Colonic mucosa (tissue), 4 donors: ENCODE measurements around the gene FMO1. TPM values are rescaled to one million over a fixed set of nuclear protein-coding genes. Genes with fewer than 3 reads are reported as not detected.

ENCODE experiments used
- DNase-seq: peaks from one replicate; pipeline ENCODE4 v3.0.0-alpha.2; 2020
- H3K27ac ChIP-seq: fragments of 200-600 bp; one replicate; pipeline ENCODE4 v1.8.0; 2021
- H3K27me3 ChIP-seq: fragments of 200-600 bp; one replicate; pipeline ENCODE4 v1.8.0; 2021
- H3K36me3 ChIP-seq: fragments of 200-600 bp; one replicate; pipeline ENCODE4 v1.8.0; 2021
- H3K4me1 ChIP-seq: fragments of 200-600 bp; one replicate; pipeline ENCODE4 v1.8.0; 2021; ENCODE audit warnings: mild to moderate bottlenecking
- H3K4me3 ChIP-seq: fragments of 200-600 bp; one replicate; pipeline ENCODE4 v1.8.0; 2021
- H3K9ac ChIP-seq, 2 donors: one replicate each; pipeline ENCODE4 v1.7.0; 2013; ENCODE audit warnings: control low read depth in 2 of 2, low read depth in 2 of 2, low read length in 2 of 2
- H3K9me3 ChIP-seq: fragments of 200-600 bp; one replicate; pipeline ENCODE4 v1.8.0; 2021
- CTCF ChIP-seq: fragments of 200-600 bp; IDR thresholded peaks from one replicate; pipeline ENCODE4 v1.8.0; 2022; ENCODE audit warnings: antibody characterized with exemption, mild to moderate bottlenecking
- intact Hi-C: fragments of 100-400 bp; cut with DNase I; formaldehyde crosslinking; loops from one replicate; pipeline ENCODE4 v1.14.1; 2022
- total RNA-seq, 2 donors: library from RNA; stranded (reverse); fragmentation: NEBNext Ultra II Directional in 1 of 2; extraction: Animal tissue kit (Norgen Biotek cat#: 25700) in 1 of 2; gene quantifications; one replicate each; pipeline ENCODE4 v1.2.1, GENCODE V29; 2021
- donor health status: healthy.
- donor health status: DM: no; HTN: no; CAD: no.
- donor health status: DM: no; HTN: no; CAD: no.

FMO1 gene
- total RNA-seq, 2 donors from 2014 or later = not detected

- Histone ChIP-seq H3K4me1 (no peaks in the 10 kb centered on the region), H3K4me3 (no peak overlapping the region), H3K27ac (no peak overlapping the region), H3K9me3 (no peaks in the 10 kb centered on the region), H3K36me3 (no peaks in the 10 kb centered on the region), H3K9ac (no peak overlapping the region), H3K27me3 (no peaks in the 10 kb centered on the region)
- no peak for TF ChIP-seq CTCF
- intact Hi-C loops = no loop called here
- DNase-seq = peak; percentile 19
Observed at GRCh38 chr1:171252482-171252881, 4.2 kb downstream of the FMO1 start.

GRCh38 chr1:171254859-171255258 is 6.6 kb downstream of the FMO1 start:
- no peak overlapping the region for H3K27ac ChIP-seq
- H3K9me3 ChIP-seq = no peaks in the 10 kb centered on the region
- no peak overlapping the region for H3K9ac ChIP-seq
- no peak overlapping the region for H3K4me3 ChIP-seq
- H3K36me3 ChIP-seq = no peaks in the 10 kb centered on the region
- no peak for TF ChIP-seq CTCF
- no peaks in the 10 kb centered on the region for H3K27me3 ChIP-seq
- H3K4me1 ChIP-seq = no peaks in the 10 kb centered on the region
- intact Hi-C loops = no loop called here
- no peak for DNase-seq

DNA sequence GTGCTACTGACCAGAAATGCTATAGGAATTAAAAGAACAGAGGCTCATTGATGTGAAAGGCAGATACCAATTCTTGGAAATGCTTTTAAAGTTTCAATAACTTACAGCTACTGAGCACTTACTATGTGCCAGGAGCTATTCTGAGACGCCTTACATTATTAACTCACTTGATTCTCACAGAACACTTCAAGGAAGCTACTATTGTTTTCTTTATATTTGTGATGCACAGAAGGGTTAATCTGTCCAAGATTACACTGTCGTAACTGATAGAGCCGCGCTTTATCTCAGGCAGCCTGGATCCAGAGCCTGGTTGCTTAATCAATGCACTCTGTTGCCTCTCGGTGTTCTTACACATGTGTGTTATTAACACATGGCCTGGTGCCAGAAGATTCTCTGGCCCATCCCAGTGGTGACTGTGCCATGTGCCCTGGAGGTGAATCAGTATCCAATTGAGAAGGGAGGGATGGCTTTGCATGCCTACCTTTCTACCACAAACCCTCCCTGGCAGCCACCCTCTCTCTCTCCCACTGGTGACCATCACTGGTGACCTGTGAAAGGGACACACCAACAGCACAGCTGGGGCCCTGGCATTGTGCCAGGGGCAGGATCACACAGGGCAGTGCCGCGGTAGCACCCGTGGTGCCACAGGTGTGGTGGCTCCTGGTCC is 8.8 kb downstream of the FMO1 start:
- no peaks in the 10 kb centered on the region for H3K27me3 ChIP-seq
- no peaks in the 10 kb centered on the region for H3K9me3 ChIP-seq
- H3K9ac ChIP-seq = no peak overlapping the region
- H3K4me1 ChIP-seq = no peaks in the 10 kb centered on the region
- H3K4me3 ChIP-seq = no peak overlapping the region
- H3K36me3 ChIP-seq = no peaks in the 10 kb centered on the region
- intact Hi-C loops = no loop called here
- DNase-seq = peak; percentile 45
- no peak overlapping the region for H3K27ac ChIP-seq
- no peak for TF ChIP-seq CTCF

DNA sequence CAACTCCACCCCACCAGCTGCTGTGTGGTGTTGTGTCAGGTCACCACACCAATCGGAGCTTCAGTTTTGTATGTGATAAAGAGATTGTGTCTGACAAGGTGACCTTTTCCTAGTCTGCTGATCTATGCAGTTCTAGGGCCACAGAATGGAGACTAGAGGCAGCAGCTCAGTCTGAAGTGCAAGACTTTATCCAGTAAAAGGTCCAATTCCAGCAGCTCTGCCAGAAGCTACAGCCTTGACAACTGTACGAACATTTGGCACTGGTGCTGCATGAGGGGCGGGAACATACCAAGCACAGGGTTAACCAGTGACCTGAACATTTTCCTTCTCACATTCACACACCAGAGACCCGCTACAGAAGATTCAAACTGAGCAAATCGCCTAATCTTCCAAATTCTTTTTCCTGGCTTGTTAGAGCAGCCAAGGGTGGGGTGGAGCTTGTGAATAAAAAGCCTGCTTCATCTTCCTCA is 9.3 kb downstream of the FMO1 start:
- Histone ChIP-seq H3K27ac (no peak overlapping the region), H3K4me1 (no peaks in the 10 kb centered on the region), H3K4me3 (no peak overlapping the region), H3K36me3 (no peaks in the 10 kb centered on the region), H3K9ac (no peak overlapping the region), H3K27me3 (no peaks in the 10 kb centered on the region), H3K9me3 (no peaks in the 10 kb centered on the region)
- intact Hi-C loops = no loop called here
- TF ChIP-seq CTCF = no peak
- no peak for DNase-seq

- intact Hi-C loops = no loop called here
- Histone ChIP-seq H3K4me1 (no peaks in the 10 kb centered on the region), H3K27me3 (no peaks in the 10 kb centered on the region), H3K27ac (no peak overlapping the region), H3K9me3 (no peaks in the 10 kb centered on the region), H3K4me3 (no peak overlapping the region), H3K36me3 (no peaks in the 10 kb centered on the region), H3K9ac (no peak overlapping the region)
- TF ChIP-seq CTCF = no peak
- DNase-seq = no peak
Observed at GRCh38 chr1:171258429-171258828, 10.1 kb downstream of the FMO1 start.
